HK-2 (cell line): ENCODE results near the gene MED23.

ENCODE experiments used
- DNase-seq: peaks from one replicate; pipeline ENCODE4 v3.0.0-alpha.2; 2018; ENCODE audit not compliant: unreplicated experiment

Gene MED23

GRCh38 chr6:131640100-131640499, 12.1 kb upstream of the MED23 start:
- no peak for DNase-seq

DNA sequence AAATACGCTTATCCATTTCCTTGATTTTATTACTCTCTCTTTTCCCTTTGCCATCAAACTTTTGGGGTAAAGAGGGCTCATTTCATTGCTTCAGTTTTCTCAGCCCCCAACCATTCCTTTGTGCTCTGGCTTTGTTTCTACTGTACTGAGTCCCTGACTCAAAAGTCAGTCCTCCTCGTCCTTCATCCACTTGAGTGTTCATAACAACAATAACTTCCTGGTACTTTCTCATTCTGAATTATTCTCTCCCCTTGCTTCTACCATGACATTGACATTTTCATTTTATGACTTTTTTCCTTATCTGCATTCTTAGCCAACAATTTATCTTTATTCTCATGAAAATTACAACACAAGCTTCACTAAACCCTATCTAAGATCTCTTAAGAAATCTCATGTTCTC, 10.0 kb upstream of the MED23 start:
- no peak for DNase-seq

DNA sequence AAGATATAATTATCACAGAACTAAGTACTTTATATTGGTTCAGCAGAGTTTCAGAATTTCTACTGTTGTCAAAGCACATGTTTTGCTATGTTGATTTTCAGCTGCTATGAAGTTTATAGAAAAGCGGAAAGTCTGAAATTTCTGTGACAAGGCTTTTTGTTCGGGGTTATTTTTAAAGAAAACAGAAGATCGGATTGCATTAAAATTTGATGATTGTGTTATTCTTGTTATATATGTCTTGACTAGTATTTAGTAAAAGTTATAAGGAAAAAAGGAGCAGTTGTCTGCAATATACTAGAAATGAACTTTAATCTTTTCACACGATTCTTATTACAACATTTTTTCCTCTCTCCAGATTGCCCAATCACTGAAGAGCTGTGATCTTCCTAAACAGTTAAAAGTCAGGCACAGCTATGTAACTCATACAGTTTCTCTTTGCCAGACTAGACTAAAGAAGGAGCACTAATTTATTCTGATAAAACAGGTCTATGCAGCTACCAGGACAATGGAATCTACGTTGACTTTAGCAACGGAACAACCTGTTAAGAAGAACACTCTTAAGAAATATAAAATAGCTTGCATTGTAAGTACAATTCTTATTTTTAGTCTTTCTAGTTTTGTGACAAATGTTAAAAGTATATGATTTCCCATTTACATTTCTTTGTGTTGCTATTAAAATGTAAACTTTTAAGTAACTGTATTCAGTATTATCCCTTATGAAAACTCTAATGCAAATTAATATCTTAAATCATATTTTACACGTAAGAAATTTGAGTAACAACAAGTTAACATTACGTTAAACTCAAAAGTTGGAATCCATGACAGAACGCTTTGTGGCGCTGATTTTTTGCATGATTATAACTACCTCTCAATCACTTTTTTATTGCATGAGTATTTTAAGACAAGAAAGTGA, 9.1 kb upstream of the MED23 start, which contains the start of gene ENPP3:
Gene ENPP3 (plus strand): TSS at position 423 of the 913 bp plus-strand sequence. CDS start 83 bp downstream, at position 506.
- DNase-seq: no peak

- DNase-seq: peak; percentile 78
Observed at GRCh38 chr6:131635384-131636340, 7.6 kb upstream of the MED23 start.

GRCh38 chr6:131631625-131632289, 3.7 kb upstream of the MED23 start:
- DNase-seq: no peak

GRCh38 chr6:131629651-131630050, 1.6 kb upstream of the MED23 start:
- no peak for DNase-seq

- DNase-seq: no peak
Observed at GRCh38 chr6:131628726-131629125, 684 bp upstream of the MED23 start.

GRCh38 chr6:131615275-131615674, 12.8 kb downstream of the MED23 start:
- DNase-seq: no peak

DNA sequence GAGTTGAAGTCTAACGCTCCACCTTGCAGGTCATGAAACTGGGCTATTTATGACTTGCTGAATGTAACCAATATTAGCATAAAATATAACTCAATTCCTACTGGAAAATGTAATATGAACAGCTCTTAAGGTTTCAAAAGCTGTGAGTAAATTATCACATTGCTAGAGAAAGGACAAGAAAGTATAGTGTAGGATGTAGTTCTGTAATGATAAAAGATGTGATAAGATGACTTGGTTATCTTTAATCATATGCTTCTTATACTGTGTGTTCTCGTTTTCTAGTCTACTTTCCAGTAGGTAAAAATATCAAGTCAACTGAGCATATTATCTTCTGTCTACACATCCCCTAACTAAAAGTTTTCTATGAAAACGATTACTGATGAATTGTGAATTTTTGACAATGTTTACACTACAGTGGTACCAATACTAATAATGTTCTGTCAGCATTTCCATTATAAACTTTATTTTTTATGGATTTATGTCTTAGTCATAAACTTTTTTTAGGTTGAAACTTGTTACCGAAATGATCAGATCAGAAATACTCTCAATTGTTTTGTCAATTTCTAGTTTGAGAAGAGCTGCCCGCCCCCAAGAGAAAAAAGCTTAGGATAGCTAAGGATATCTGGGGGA, 14.6 kb downstream of the MED23 start:
- no peak for DNase-seq

DNA sequence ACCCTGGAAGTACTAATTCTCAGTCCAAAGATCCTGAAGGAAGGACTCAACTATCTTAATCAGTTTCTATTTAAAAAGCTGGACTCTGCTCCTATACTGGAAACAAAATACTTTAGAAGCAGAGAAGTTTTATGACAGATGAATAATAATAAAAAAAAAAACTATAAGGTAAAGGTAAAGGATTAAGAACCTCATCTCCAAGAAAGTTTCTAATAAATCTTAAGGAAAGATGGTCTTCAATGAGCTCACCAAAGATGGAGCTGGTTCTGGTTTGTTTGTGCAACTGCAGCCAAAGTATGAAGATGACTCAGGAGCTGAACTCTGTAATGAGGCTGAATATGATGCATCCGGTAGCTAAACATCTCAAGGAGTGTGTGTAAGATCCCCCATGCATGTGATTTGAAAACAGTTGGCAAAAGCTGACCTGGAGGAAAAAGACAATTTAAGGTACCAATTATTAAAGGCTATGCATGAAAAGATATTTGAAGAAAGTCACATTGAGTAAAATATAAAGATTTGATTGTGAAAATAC, 25.2 kb downstream of the MED23 start:
- DNase-seq: peak; percentile 16

DNA sequence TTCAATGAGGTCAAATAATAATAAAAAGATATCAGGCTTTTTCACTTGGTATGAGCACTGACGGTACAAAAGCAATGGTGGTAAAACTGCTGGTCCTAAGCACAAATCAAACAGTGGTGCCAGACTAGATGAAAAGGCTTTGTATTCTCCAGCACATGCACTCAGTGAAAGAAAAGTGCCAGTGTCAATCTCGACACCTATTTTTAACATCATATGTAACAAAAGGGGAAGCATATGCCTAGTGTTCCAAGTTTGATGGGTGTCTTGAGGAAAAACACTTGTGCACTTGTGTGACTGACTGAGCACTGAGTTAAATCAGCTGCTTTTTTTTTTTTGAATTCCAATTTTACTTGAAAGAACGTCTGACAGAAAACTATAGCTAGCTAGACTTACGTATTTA, 27.3 kb downstream of the MED23 start:
- no peak for DNase-seq

GRCh38 chr6:131597446-131597845, 30.6 kb downstream of the MED23 start:
- no peak for DNase-seq

GRCh38 chr6:131594074-131594473, 34.0 kb downstream of the MED23 start:
- no peak for DNase-seq

DNA sequence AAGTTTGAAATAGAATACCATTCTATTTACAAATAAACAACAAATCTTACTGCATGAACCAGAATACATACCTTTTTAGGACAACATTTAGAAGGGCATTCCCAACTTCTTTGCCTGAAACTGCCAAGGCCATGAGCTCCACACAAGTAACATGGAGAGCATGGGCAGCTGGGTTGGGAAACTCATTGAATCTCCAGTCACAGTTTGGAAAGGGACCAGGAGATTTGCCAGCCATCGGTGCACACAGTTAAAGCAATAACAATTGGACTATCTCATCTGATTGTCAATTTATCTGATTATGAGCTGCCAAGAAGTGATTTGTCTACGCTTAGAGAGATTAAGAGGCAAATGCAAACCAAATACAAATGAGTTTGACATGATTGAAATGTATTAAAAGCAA, 35.1 kb downstream of the MED23 start:
- DNase-seq: no peak

DNA sequence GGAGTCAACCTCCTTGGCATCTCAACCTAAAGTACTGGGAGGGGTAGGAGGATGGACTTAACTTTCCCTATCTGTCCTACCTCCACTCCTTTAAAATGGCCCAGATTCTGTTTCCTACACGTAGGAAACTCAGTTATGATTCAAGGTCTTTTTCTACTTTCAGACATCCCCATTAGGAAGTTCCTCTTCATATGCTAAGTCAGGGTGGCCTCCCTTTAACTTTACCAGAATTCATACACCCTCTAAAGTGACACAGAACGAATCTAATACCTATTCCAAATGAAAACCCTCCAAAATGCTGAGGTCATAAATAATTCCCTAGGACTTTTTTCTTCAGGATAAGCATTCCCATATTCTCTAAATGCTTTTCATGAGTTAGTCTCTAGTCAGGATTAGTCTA, 39.4 kb downstream of the MED23 start:
- no peak for DNase-seq

- no peak for DNase-seq
Observed at GRCh38 chr6:131587909-131588308, 40.1 kb downstream of the MED23 start.

GRCh38 chr6:131586543-131586942, 41.5 kb downstream of the MED23 start:
- DNase-seq: no peak

GRCh38 chr6:131581523-131581922, 46.5 kb downstream of the MED23 start:
- no peak for DNase-seq

GRCh38 chr6:131575834-131576478, 52.1 kb downstream of the MED23 start:
- no peak for DNase-seq

DNA sequence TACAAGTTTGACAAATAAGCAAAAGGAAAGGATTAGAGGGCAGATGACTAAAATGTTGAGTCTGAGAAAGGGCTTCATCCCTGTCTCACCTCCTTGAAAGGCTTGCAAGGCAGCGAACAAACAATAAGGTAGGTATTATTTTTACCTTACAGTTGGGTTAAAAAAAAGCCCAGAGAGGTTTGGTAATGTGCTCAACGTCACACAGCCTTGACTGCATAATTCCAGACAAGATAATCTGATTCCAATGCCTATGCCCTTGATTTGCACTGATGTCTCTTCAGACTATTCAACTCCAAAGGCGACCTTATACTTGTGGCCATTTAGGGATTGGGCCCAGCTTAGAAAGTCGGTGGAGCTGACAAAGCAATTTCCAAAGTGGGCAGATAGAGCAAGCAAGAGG, 53.4 kb downstream of the MED23 start:
- no peak for DNase-seq

- DNase-seq: no peak
Observed at GRCh38 chr6:131574133-131574532, 53.9 kb downstream of the MED23 start.
